Measurements from ENCODE around the gene PADI1.

DNA sequence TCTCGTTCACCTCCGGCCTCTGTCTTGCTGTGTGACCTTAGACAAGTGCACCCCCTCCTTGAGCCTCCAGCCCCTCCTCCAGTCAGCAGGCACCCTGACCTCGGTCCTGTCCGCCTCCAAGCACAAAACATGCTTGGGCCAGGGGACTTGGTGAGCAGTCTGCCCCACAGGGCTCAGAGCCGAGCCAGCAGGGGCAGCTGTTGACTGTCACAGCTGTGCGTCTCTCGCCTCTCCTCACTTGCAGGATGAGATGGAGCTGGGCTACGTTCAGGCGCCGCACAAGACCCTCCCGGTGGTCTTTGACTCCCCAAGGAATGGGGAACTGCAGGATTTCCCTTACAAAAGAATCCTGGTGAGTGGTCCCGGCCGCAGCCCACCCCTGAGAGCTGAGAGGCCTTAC lies 68.2 kb downstream of the PADI1 start:
- TF ChIP-seq CTCF (IDR thresholded peaks at IDR 0.05; ENCODE audit: low read depth, low read length, missing input control) (no peak), GABPA (IDR thresholded peaks at IDR 0.05 in 1 of 2, conservative IDR thresholded peaks at IDR 0.05 in 1 of 2) (no peak), YY1 (IDR thresholded peaks at IDR 0.05) (no peak), SP1 (IDR thresholded peaks at IDR 0.05) (no peak), RAD21 (IDR thresholded peaks at IDR 0.05) (no peak), HNF4A (conservative IDR thresholded peaks at IDR 0.05) (no peak), JUND (IDR thresholded peaks at IDR 0.05) (no peak), RXRA (IDR thresholded peaks at IDR 0.05) (no peak)
- TF ChIP-seq, protein P1, sequence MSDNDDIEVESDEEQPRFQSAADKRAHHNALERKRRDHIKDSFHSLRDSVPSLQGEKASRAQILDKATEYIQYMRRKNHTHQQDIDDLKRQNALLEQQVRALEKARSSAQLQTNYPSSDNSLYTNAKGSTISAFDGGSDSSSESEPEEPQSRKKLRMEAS (IDR thresholded peaks at IDR 0.05) = no peak
- TF ChIP-seq, protein P2, sequence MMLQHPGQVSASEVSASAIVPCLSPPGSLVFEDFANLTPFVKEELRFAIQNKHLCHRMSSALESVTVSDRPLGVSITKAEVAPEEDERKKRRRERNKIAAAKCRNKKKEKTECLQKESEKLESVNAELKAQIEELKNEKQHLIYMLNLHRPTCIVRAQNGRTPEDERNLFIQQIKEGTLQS (IDR thresholded peaks at IDR 0.05) = no peak

Data from liver (tissue), 3 donors.